NCI-H187 treated with DMSO at 0.1 percent for 48 hours (cell line): ENCODE measurements around the gene NSG2.

Experiments used
- DNase-seq: peaks from one replicate; lab custom pipeline; 2025; lab: John Stamatoyannopoulos, UW

Gene NSG2

DNA sequence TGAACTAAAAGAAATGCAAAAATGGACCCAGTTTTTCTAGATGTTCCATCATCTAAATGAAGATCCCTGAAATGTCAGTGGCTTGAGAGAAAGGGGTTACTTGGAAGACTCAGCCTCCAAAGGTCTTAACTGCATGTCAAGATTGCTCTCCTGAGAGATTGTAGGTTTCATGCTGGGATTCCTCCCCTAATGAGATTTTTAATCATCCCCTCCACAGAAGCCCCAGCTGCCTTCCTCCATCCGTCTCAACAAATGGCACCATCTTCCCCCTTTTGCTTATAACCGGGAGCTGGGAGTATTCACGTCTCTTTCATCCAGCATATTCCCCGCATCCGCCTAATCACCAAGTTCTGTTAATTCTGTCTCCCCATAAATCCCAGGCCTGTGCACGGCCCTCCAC, 104.5 kb downstream of the NSG2 start:
- no peak for DNase-seq

- DNase-seq: no peak
These were observed 106.2 kb downstream of the NSG2 start for GRCh38 chr5:174151599-174152181.

GRCh38 chr5:174154559-174154958, 109.1 kb downstream of the NSG2 start:
- DNase-seq: no peak

DNA sequence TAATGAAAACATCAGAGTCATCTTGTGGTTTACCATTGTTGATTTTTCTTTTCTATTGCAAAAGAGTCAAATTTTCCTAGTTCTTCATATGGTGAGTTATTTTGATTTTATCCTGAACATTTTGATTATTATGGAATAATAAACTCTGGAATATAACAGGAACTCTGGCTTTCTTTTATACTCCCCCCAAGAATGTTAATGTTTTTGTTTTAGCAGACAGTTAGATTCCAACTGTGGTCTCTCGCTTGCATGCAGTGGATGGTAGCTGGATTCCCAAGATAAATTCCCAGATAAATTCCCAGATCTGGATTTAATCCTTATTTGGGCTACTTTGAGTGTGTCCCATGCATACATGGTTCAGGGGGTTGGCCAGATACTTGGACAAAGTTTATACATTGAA, 109.8 kb downstream of the NSG2 start:
- no peak for DNase-seq

- no peak for DNase-seq
These were observed 110.2 kb downstream of the NSG2 start for GRCh38 chr5:174155706-174156105.

GRCh38 chr5:174157048-174157447, 111.5 kb downstream of the NSG2 start:
- no peak for DNase-seq
